ENCODE results near the gene TRIM61.
"Not testable (repeated sequence)": the region's sequence is repeated elsewhere in the genome, so short reads cannot be mapped to it uniquely, and the experiment has no call there.

DNA sequence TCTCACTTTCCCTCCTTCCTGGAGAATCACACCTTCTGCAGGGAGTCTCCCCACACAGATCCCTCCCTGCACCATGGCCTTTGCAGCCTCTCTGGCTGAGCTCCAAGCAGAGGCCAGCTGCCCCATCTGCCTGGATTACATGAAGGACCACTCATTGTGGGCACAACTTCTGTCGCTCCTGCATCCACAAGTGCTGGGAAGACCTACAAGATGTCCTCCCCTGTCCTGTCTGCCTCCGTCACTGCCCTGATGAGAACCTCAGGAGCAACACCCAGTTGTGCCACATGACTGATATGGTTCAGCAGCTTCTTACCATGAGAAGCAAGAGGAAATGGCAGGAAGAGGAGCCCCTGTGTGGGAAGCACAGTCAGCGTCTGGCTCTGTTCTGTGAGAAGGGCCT is 29.5 kb downstream of the TRIM61 start:
- not testable (repeated sequence) for TF ChIP-seq EP300 (IDR thresholded peaks at IDR 0.05)
- TF ChIP-seq, protein P1, sequence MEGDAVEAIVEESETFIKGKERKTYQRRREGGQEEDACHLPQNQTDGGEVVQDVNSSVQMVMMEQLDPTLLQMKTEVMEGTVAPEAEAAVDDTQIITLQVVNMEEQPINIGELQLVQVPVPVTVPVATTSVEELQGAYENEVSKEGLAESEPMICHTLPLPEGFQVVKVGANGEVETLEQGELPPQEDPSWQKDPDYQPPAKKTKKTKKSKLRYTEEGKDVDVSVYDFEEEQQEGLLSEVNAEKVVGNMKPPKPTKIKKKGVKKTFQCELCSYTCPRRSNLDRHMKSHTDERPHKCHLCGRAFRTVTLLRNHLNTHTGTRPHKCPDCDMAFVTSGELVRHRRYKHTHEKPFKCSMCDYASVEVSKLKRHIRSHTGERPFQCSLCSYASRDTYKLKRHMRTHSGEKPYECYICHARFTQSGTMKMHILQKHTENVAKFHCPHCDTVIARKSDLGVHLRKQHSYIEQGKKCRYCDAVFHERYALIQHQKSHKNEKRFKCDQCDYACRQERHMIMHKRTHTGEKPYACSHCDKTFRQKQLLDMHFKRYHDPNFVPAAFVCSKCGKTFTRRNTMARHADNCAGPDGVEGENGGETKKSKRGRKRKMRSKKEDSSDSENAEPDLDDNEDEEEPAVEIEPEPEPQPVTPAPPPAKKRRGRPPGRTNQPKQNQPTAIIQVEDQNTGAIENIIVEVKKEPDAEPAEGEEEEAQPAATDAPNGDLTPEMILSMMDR (IDR thresholded peaks at IDR 0.05), result not testable (repeated sequence)

Measured in upper lobe of left lung (tissue), 4 donors.